NCI-H2107 (cell line): ENCODE data around the gene DIDO1.

ENCODE experiments used
- DNase-seq: peaks from one replicate; lab custom pipeline; 2025; lab: John Stamatoyannopoulos, UW

The DIDO1 gene

DNA sequence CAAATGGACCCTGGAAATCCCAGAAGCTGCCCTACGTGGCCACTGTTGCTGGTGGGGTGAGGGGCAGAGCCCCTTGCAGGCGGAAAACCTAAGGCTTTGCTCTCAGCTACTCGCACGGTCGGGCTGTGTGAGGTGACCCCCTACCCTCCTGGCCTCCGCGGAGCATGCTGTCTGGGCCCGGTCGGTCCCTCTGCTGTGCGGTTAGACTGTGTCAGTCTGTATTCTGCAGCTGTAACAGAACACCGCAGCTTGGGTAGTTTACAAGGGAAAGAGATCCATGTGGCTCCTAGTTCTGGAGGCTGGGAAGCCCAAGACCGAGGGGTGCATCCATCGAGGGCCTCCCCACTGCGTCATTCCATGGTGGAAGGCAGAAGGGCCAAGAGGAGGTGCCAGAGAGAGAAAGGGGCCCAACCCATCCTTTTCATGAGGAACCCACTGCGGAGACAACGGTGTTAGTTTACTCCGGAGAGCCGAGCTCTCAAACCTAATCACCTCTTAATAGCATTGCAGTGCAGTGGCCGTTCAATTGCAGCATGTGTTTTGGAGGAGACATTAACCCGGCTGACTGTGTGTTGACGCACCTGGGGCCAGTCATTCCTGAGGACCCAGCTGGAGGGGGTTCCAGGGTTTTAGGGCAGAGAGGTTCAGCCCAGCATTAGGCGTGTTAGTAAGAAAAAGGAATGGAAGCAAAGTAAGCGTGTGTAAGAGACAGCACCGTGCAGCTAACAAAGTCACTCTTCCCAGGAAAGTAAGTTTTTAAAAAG is 91.2 kb downstream of the DIDO1 start:
- no peak for DNase-seq

DNA sequence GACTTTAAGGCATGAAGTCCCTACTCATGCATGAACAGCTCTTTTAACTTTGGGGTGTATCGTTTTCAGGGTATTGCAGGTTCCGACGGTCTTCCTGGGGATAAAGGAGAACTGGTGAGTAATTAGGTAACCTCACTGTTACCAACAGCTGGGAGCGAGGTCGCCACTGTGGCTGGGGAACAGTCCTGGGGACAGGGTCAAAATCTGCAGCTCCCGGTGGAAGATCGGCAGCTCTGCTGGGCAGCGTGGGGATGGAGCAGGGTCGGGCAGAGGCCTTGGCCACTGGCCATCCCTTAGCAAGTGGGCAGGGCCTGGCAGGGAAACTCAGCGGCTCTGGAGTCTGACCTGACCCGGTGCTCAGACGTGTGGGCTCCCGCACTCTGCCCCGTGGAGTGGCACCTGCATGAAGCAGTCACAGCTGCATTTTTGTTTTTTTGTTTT is 93.3 kb downstream of the DIDO1 start:
- DNase-seq = no peak

DNA sequence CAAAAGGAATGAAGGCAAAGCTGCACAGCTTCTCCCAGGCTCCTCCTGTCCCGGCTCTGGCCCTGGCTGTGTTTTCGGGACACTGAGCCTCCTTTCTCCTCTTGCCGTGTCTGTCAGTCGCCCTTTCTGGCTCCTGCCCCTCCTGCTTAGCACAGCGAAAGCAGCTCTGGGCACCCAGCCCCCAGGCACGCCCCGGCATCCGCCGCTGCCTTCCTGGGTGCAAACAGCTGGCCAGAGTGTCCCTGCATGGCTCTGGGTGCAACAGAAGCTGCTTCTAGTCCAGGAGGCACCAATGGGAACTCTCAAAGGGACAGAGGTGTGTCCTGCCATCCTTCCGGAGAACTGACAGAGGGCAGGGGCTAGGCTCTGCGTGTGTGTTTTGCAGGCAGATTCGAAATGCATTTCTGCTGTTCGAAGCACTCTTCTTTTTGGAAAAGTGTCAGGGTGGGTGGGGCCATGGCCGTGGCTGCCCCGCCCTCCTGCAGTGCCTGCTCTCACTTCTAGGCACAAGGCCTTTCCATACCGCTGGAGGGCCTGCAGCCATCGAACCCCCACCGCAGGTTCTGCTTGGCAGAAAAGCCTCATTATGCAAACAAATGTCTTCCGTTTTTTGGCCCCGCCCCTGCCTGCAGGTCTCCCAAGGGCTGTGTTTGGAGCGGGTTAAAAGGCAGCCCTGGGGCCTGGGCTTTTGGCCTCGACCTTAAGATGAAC is 93.9 kb downstream of the DIDO1 start:
- DNase-seq = no peak

DNA sequence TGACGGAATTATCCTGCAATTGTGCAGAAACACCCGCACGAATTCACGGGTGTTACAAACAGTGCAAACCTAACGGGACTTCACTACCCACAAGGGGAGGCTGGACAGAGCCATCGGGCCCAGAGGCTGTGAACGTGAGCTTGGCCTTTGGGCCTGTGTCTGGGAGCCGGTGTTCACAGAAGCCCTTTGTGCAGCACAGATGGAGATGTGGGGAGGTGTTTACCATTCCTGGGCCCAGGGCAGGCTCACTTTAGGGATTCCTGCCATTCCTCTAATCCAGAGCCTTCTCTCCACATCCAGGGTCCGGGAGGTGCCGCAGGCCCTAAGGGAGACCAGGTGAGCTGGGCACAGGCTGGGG is 94.5 kb downstream of the DIDO1 start:
- DNase-seq = no peak

GRCh38 chr20:62831361-62831788 is 94.9 kb downstream of the DIDO1 start:
- no peak for DNase-seq

- DNase-seq = no peak
Observed at GRCh38 chr20:62830821-62831220, 95.5 kb downstream of the DIDO1 start.

DNA sequence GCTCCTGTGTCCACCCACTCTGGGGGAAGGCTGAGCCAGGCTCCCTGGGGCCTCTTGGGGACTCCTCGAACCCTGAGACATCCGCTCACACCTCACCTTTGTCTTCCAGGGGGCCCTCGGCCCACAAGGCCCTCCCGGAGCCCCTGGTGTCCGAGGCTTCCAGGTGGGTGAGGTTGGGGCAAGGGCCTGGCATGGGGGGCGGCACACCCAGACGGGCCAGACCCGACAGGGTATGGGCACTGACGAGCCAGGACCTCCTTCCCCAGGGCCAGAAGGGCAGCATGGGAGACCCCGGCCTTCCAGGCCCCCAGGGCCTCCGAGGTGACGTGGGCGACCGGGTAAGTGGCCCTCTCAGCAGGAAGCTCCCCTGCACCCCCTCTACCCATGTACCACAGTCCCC is 96.1 kb downstream of the DIDO1 start:
- DNase-seq = no peak

GRCh38 chr20:62829231-62830230 is 96.8 kb downstream of the DIDO1 start:
- DNase-seq = no peak

GRCh38 chr20:62828511-62829230 is 97.6 kb downstream of the DIDO1 start:
- DNase-seq = no peak

- DNase-seq = no peak
Observed at GRCh38 chr20:62828051-62828450, 98.3 kb downstream of the DIDO1 start.
